ENCODE results near the gene DAB2.

DAB2 gene

GRCh38 chr5:39353717-39354399 is 70.9 kb downstream of the DAB2 start:
- DNase-seq (ENCODE audit: low read depth, low spot score), result no peak
- no peak overlapping the region for H3K4me3 ChIP-seq (ENCODE audit: low read depth, low read length)
- no peak for TF ChIP-seq CTCF (IDR thresholded peaks at IDR 0.05; ENCODE audit: low read depth, low read length)
- in situ Hi-C loops (cut with HindIII; ENCODE audit: low sequenced_read_pairs), result no loop called here

- no peak overlapping the region for H3K4me3 ChIP-seq (ENCODE audit: low read depth, low read length)
- DNase-seq (ENCODE audit: low read depth, low spot score), result no peak
- in situ Hi-C loops (cut with HindIII; ENCODE audit: low sequenced_read_pairs), result no loop called here
- TF ChIP-seq CTCF (IDR thresholded peaks at IDR 0.05; ENCODE audit: low read depth, low read length), result no peak
Observed at GRCh38 chr5:39352951-39353350, 71.8 kb downstream of the DAB2 start.

- DNase-seq (ENCODE audit: low read depth, low spot score), result no peak
- no peak for TF ChIP-seq CTCF (IDR thresholded peaks at IDR 0.05; ENCODE audit: low read depth, low read length)
- in situ Hi-C loops (cut with HindIII; ENCODE audit: low sequenced_read_pairs), result no loop called here
Observed at GRCh38 chr5:39352170-39352569, 72.6 kb downstream of the DAB2 start.

GRCh38 chr5:39349484-39349883 is 75.3 kb downstream of the DAB2 start:
- in situ Hi-C loops (cut with HindIII; ENCODE audit: low sequenced_read_pairs), result no loop called here
- no peak overlapping the region for H3K4me3 ChIP-seq (ENCODE audit: low read depth, low read length)
- DNase-seq (ENCODE audit: low read depth, low spot score), result no peak
- TF ChIP-seq CTCF (IDR thresholded peaks at IDR 0.05; ENCODE audit: low read depth, low read length), result no peak

More at GRCh38 chr5:39352170-39352569, 72.6 kb downstream of the DAB2 start:
- H3K4me3 ChIP-seq (ENCODE audit: low read depth, low read length), result no peak overlapping the region

GRCh38 chr5:39342460-39342859 is 82.3 kb downstream of the DAB2 start:
- H3K4me3 ChIP-seq (ENCODE audit: low read depth, low read length), result no peak overlapping the region
- in situ Hi-C loops (cut with HindIII; ENCODE audit: low sequenced_read_pairs), result no loop called here
- no peak for DNase-seq (ENCODE audit: low read depth, low spot score)
- no peak for TF ChIP-seq CTCF (IDR thresholded peaks at IDR 0.05; ENCODE audit: low read depth, low read length)

- no peak overlapping the region for H3K4me3 ChIP-seq (ENCODE audit: low read depth, low read length)
- no peak for DNase-seq (ENCODE audit: low read depth, low spot score)
- in situ Hi-C loops (cut with HindIII; ENCODE audit: low sequenced_read_pairs), result no loop called here
- no peak for TF ChIP-seq CTCF (IDR thresholded peaks at IDR 0.05; ENCODE audit: low read depth, low read length)
Observed at GRCh38 chr5:39341896-39342295, 82.9 kb downstream of the DAB2 start.
